Measurements from ENCODE around the gene MAGI1.

GRCh38 chr3:65412588-65412987 lies 626.1 kb downstream of the MAGI1 start:
- TF ChIP-seq, protein P1, sequence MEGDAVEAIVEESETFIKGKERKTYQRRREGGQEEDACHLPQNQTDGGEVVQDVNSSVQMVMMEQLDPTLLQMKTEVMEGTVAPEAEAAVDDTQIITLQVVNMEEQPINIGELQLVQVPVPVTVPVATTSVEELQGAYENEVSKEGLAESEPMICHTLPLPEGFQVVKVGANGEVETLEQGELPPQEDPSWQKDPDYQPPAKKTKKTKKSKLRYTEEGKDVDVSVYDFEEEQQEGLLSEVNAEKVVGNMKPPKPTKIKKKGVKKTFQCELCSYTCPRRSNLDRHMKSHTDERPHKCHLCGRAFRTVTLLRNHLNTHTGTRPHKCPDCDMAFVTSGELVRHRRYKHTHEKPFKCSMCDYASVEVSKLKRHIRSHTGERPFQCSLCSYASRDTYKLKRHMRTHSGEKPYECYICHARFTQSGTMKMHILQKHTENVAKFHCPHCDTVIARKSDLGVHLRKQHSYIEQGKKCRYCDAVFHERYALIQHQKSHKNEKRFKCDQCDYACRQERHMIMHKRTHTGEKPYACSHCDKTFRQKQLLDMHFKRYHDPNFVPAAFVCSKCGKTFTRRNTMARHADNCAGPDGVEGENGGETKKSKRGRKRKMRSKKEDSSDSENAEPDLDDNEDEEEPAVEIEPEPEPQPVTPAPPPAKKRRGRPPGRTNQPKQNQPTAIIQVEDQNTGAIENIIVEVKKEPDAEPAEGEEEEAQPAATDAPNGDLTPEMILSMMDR (conservative IDR thresholded peaks at IDR 0.05 in 1 of 2, IDR thresholded peaks at IDR 0.05 in 1 of 2; ENCODE audit: low read depth in 1 of 2, low read length in 2 of 2): no peak
- TF ChIP-seq EZH2 (IDR thresholded peaks at IDR 0.05; ENCODE audit: low read length, missing control alignments): no peak
